HG02610 (cell line): ENCODE results near the gene CRYGD.

Experiments
- ATAC-seq: cut with Tn5 transposase; IDR thresholded peaks from one replicate; pipeline ENCODE4 v1.9.1; 2021; ENCODE audit warnings: mild to moderate bottlenecking, moderate library complexity; ENCODE audit not compliant: unreplicated experiment

Gene CRYGD

DNA sequence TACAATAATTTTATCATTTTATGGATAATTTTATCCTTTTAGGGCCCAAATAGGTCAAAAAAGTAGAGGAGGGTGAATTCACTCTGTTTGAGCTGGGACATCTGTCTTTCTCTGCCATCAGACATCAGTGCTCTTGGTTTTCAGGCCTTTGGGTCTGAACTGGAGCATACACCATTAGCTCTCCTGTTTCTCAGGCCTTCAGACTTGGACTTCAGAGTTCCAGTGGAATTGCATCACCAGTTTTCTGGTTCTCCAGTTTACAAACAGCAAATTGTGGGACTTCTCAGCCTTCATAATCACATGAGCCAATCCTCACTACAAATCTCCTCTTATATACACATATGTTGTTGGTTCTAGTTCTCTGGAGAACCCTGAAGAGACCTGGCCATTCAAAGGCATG lies 33.9 kb downstream of the CRYGD start:
- no peak for ATAC-seq

DNA sequence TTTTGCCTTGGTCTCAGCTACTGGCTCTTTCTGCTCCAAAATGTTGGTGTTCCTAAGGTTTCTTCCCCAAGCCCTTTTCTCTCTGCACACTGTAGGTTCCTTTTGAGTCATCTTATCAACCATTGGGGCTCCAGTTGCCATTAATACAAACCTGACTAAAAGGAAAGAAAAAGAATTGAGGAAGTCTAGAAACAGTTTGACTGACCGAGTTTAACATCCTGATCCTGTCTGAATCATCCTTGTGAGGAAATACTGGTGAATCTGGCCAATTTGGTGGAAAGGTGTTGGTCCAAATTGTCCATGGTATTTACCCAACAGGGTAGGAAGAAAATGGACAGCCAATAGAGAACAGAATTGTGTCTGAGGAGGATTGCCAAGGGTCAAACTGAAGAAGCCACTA lies 38.3 kb downstream of the CRYGD start:
- no peak for ATAC-seq

DNA sequence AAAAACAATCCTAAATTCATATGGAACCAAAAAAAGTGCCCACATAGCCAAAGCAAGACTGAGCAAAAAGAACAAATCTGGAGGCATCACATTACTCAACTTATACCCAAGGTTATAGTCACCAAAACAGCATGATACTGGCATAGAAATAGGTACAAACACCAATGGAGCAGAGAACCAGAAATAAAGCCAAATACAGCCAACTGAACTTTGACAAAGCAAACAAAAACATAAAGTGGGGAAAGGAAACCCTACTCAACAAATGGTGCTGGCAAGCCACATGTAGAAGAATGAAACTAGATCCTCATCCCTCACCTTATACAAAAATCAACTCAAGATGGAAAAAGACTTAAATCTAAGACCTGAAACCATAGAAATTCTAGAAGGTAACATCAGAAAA lies 40.5 kb downstream of the CRYGD start:
- ATAC-seq = no peak

DNA sequence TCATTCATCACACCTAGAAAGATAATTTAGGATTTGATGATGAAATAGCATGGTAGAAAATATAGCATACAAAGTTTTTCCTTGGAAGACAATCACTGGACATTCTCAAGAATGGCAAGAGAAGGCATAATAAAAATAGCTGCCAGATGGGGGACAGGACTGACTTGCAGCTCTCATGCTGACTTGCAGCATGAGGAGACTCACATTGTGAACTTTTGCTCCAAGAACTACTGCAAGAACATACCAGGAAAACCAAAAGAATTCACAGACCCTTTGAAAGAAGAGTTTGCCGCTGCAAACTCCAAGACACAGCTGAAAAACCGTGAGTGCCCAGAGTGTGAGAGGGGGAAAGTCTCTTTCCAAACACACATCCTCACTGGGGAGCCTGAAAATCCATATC lies 47.0 kb downstream of the CRYGD start:
- ATAC-seq = no peak

DNA sequence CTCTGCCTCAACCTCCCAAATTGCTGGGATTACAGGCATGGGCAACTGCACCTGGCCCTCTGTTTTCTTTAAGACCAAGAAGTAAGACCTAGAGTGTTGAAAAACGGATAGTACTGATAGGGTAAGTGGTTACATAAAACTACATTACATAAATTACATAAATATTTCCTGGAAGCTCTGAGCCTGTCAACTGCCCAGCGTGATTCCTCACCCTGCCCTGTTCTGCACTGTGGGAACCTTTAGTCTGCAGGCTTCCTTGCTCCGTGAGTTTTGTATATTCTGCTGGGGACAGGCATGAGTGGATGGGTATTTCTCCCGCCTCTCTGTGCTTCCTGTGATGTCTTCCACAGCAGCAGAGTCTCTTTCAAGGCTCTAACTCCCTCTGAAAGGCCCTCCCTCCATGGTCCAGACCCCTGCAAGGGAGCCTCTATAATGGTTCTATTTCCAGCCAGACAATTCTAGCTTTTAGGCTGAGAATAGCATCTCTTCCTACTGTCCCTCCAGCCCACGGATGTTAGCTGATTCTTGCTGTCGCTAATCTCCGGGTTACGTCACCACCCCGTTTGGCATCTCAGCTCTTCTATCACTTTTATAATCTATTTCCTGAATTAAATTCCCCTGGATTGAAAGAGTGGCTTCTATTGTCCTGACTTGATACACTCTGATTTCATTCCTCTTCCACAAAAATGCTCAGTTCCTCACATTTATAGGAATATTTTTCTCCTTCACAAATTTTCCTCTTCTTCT lies 49.5 kb downstream of the CRYGD start:
- no peak for ATAC-seq

DNA sequence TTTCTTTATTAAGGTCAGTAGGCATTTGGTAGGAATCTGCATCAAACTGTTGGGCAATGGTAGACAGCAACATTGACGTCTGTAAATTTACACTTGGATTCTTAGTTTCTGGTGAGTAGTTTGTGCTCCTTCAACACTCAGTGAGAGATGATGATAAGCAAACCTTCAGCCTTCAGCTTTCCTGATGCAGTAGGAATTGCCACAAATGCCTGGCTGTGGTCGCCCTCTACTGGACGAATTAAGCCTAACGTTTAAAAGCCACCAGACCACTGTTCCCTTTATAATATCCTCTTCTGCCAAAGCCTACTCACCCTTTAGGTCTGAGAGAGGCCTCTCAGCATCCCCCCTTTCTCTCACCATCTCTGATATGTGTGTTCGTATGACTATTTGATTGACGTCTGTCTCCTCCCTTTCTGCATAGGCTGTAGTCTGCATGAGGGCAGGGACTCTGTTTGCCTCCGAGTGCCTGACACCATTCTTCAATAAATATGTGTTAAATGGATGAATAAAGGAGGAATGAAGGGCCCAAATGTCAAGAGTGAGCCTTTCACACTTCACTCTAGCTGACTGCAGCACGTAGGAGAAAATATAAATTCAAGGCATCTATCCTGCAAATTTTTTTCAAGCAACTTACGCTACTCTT lies 52.0 kb downstream of the CRYGD start:
- ATAC-seq = peak; percentile 74
